Activated CD4-positive, alpha-beta T cell treated with anti-CD3 and anti-CD28 coated beads for 1 hour (primary cell): Measurements from ENCODE around the gene PTOV1.

Experiments used
- DNase-seq: peaks from one replicate; pipeline ENCODE4 v3.0.0-alpha.2; 2020

PTOV1 gene

DNA sequence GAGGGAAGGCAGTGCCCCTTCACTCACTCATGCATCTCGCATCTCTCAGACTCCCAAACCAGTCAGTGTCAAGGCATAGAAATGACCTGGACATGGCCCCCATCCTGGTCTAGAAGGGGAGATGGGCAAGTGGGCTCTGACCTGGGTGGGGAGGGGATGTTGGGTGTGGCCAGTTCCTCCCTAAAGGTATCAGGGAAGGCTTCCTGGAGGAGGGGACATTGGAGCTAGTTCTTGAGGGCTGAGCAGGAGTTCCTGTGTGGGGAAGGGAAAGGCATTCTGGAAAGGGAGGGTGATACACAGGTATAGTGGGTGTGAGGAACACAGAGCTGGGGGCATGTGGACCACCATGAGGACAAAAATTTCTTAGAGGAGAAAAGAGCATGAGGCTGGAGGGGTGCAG is 41.8 kb downstream of the PTOV1 start:
- no peak for DNase-seq

DNA sequence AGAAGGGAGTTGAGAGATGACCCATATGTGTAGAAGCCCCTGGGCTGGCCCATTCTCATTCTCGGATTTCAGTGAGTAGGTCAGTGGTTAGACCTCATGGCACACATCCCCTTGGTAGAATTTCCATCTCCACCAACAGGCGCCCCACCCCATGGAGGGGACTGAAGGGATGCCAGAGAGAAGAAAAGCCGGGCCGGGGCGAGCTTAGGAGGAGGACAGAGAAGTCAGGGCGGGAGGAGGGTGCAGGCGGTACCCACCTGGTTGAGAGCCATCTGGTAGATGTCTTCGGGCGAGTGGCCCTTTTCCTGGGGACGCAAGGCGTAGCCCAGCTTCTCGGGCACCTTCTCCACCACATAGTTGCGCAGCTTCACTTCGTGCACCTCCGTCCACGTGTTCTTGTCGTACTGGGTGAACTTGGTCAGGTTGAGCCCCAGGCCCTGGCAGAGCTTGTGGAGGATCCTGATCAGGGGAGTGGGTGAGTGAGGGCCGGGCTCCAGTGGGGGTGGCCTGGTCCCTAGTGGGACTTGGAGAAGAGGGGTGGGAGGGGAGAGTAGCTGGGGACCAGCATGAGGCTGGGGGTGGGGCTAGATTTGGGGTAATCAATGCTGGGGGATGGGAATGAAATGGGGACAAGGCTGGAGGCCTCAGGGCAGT is 43.2 kb downstream of the PTOV1 start:
- DNase-seq: no peak

DNA sequence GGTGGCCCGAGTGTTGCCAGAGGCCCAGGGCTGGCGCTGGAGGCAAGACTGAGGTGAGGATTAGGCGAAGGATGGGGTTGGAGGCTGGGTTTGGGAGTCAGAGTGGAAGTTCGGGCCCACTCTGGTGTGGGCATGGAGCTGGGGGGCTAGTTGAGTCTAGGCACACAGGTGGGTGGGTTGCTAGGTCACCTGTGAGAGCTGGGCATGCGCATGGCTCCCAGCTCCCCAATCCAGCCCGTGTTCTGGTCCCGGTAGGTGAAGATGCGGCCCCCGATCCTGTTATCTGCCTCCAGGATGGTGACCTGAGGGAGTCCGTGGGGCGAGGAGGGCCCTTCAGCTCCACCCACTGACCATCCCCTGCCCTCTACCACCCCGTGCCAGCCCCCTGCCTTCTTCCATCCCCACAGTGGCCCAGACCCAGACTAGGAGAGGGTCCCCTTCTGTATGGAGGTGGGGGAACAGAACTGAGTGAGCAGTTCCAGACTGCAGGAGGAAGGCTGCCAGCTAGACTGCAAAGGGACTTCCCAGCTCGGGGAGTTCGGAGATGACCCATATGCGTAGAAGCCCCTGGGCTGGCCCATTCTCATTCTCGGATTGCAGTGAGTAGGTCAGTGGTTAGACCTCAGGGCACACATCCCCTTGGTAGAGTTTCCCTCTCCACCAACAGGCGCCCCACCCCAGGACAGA is 44.1 kb downstream of the PTOV1 start:
- DNase-seq: no peak

DNA sequence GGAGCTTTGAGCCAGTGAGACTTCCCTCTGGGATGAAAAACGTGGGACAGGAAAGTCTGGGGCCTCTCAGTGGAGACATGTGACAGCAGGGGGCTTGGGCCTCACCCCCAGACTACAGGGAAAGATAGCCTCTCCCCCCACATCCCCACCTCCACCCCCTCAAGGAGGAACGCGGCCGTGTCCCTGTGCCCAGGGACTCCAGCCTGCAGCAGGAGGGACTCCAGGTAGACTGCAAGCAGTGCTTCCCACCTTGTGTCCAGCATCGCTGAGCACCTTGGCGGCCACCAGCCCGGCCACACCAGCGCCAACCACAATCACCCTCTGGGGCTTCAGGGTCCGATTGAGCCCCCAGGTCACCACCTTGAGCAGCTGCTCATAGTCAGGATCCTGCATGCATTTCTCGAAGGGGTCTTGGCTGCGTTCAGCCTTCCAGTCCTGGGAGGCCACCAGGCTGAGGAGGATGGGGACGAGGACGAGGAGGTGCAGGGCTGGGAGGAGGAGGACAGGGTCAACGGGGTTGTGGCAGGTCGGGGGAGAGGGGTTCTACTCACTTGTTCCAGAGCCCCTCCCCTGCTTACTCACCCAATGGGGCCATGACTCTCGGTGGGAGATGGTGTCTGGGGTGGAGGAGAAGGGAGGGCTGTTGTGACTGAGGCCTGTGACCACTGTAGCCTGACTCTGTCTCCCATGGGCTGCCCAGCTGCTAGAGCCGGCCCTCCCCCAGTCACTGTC is 44.8 kb downstream of the PTOV1 start:
- no peak for DNase-seq

DNA sequence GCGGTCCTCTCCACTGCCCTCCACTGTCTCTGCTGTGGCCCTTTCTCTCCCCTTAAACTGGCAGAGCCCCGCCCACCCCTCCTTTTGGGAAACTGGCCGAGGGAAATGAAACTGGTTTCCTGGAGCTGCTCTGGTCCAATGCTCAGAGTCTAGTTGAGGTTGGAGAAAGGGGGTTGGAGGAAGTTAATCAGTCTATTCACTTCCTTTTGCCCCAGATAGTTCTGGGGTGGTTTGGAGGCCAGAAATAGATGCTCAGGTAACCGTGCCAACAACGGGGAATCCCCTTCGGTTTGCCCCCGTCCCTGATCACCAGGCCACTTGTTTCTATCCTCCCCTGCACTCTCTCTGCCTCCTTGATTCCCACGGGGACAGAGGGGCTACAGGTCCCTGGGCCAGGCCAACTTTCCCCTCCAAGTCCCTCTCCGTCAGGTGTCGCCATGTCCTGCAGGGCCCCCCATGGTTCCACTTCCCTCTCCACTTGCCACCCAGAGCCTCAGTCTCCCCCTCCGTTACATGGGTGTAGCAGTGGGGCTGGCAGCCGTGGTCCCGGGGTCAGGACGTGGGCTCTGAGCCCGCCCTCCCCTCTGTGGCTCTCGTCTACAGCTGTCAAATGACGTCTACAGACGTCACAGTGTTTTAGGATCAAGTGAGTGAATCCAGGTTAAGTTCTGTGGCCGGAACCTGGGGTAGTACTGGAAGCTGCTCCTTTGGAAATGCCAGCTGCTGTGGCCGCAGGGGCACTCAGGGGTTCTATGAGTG is 46.1 kb downstream of the PTOV1 start, which contains the start of gene IL4I1:
Gene IL4I1 (minus strand): TSS at position 25 of the 759 bp plus-strand sequence. CDS start 727 bp downstream, outside the sequence.
- peak; percentile 54 for DNase-seq

DNA sequence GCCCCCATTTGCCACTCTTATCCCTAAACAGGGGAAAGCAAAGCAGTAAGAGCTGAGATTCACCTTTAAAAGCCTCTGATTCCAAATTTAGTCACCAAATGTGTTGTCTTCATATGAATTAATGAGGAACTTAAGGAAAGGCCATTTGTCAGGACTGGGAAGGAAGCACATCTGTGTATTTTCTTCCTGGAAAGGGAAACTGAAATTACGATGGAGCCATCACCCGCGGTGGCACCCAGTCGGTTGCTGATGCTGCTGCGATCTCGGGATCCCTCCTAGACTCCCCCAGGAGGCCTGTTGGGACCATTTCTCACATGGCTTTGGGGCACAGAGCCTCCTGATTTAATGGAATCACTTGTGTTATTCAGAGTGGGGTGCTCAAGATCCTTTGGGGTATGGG is 53.2 kb downstream of the PTOV1 start:
- DNase-seq: no peak

DNA sequence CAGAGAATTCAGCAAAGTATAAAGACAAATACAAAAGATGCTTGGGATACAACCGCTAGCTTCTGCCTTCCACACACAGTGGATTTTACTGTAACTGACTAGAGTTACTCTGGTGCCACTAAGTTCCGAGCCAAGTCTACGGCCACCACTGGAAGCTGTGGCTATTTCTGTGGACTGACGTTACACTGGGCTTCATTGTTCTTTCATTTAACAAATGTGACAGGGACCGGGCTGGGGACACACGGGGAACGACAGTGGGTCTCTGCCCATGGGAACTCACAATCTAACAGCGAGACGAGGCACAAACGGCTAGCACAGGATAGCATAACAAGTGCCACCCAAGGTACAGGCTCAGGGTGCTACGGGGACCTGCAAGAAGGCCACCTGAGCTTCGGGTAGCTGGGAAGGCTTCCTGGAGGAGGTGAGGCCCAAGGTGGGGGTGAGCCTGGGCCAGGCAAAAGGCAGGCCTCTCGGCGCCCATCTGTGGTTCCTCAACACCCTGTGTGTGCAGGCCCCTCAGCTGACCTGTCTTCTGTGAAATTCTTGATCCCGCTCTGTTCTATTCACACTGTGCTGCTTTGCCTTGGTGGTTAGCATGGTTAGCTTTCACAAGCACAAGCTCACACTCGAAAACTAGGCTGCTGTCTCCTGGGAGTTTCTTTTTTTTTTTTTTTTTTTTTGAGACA is 56.1 kb downstream of the PTOV1 start:
- DNase-seq: no peak

DNA sequence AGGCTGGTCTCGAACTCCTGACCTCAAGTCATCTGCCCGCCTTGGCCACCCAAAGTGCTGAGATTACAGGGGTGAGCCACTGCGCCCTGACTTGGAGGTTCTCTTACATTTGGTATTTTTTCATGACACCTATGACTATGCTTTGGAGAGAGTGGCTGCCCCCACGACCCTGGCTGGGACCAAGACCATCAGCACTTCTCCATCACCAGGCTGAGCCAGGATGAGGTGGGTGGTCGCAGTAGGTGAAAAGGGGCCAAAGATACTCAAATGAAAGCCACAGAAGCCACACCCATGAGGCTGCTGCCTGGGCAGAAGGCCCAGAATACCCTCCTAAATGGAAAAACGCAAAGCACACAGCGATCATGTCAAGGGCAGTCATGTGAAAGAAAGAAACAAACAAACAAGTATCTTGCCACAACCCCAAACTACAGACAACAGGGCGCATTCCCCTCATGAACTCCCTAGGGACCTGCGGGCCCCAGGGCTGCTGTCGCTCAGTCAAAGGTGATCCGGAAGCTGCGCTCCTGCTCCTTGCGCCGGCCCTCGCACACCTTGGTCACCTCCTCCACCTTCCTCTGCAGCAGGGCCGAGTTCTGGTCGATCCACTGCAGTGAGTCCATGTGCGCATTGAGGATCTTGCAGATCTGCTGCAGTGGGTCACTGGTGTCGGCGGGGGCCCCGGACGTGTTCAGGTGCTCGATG is 56.9 kb downstream of the PTOV1 start:
- no peak for DNase-seq

DNA sequence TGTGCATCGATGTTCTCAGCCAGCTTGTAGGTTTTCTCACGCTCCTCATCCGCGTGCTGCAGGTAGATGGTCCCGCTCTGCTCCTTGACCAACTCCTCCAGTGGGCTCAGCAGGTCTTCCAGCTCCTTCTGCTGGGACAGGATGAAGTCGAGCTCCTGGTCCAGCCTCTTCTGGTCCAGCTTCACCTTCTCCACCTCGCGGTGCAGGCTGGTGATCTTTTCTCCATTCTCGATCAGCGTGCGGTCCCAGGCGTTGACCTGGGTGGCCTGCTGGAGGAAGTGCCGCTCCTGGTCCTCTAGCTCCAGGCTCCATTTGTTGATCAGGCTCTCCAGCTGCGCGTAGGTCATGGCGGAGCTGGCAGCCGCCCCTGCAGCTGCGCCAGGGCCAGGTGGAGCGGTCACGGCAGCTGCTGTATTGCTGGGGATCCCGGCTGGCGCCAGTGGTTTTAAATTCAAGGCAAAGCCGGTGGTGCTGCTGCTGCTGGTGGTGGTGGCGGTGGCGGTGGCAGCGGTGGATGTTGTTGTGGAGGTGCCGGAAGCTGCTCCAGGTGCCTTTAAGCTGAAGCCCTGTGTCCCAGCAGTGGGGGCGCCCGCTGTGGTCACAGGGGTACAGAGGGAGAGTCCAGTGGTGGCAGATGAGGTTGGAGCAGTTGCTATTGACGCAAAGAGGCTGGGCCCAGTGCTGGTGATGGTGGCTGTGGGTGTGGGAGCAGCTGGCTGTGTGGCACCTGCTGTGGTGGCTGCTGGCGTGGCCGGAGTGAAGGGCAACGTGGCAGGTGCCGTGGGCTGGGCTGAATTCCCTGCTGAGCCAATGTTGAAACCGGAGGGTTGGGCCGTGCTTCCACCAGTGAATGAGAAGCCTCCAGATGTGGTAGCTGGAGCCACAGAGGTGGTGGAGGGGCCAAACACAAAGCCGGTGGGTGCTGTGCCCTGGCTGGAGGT is 57.8 kb downstream of the PTOV1 start:
- no peak for DNase-seq

DNA sequence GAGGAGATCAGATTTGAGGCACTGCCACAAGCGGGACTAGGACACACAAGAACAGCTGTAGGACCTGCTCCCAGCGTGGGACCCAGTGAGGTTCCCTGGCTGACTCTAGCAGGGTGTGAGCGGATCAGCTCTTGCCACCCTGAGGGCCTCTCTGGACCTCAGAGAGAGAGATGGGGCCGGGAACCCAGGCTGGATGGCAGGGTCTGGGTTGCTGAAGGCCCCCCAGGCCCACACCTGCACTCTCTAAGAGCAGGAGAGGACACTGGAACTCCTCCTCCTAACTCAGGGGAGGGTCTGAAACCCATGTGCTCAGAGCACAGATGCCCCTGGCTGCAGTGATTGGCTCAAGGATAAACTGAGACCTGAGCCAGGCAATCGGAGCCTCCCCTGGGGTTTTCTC is 59.2 kb downstream of the PTOV1 start:
- no peak for DNase-seq
